Karpas-422 (cell line): ENCODE data around the gene C16orf92. TPM values are rescaled to one million over a fixed set of nuclear protein-coding genes. Genes with fewer than 3 reads are reported as not detected.

Experiments used
- DNase-seq: peaks from one replicate; pipeline ENCODE4 v3.0.0-alpha.2; 2015
- H2AFZ ChIP-seq: fragments of 200-600 bp; sonication (generic); 2 replicates; pipeline ENCODE4 v1.6.1; 2014; ENCODE audit warnings: antibody characterized with exemption, low read length, mixed read lengths
- H3K27ac ChIP-seq: fragments of 200-600 bp; sonication (generic); 2 replicates; pipeline ENCODE4 v1.5.1; 2014; ENCODE audit warnings: mild to moderate bottlenecking, low read length, moderate library complexity
- H3K27me3 ChIP-seq: fragments of 200-600 bp; sonication (generic); 2 replicates; pipeline ENCODE4 v1.6.1; 2014; ENCODE audit warnings: low read length, mixed read lengths
- H3K36me3 ChIP-seq: fragments of 200-600 bp; sonication (generic); 2 replicates; pipeline ENCODE4 v1.6.1; 2014; ENCODE audit warnings: low read length, mixed read lengths; ENCODE audit not compliant: insufficient read depth
- H3K4me1 ChIP-seq: fragments of 200-600 bp; sonication (generic); 2 replicates; pipeline ENCODE4 v1.6.1; 2014; ENCODE audit warnings: mild to moderate bottlenecking, low read length, mixed read lengths
- H3K4me2 ChIP-seq: fragments of 200-600 bp; sonication (generic); 2 replicates; pipeline ENCODE4 v1.6.1; 2014; ENCODE audit warnings: low read length, low read depth, mild to moderate bottlenecking; ENCODE audit not compliant: poor library complexity, severe bottlenecking
- H3K4me3 ChIP-seq: fragments of 200-600 bp; sonication (generic); 2 replicates; pipeline ENCODE4 v1.5.1; 2014; ENCODE audit warnings: mild to moderate bottlenecking, antibody characterized with exemption, low read length, mixed read lengths
- H3K79me2 ChIP-seq: fragments of 200-600 bp; sonication (generic); 2 replicates; pipeline ENCODE4 v1.6.1; 2014; ENCODE audit warnings: mild to moderate bottlenecking, low read length, mixed read lengths
- H3K9ac ChIP-seq: fragments of 200-600 bp; sonication (generic); 2 replicates; pipeline ENCODE4 v1.6.0; 2014; ENCODE audit warnings: low read length
- H3K9me2 ChIP-seq: fragments of 200-600 bp; sonication (generic), shearing (Covaris generic); replicated peaks from 2 replicates; pipeline ENCODE4 v1.6.0; 2014; ENCODE audit warnings: mild to moderate bottlenecking, low read length, moderate library complexity; ENCODE audit not compliant: insufficient read depth
- H3K9me3 ChIP-seq: fragments of 300-700, 200-600 bp; sonication (generic); 2 replicates; pipeline ENCODE4 v1.6.1; 2014; ENCODE audit warnings: low read length, mixed read lengths
- H4K20me1 ChIP-seq: fragments of 200-600 bp; sonication (generic); 2 replicates; pipeline ENCODE4 v1.6.1; 2014; ENCODE audit warnings: mild to moderate bottlenecking, antibody characterized with exemption, low read length, low read depth; ENCODE audit not compliant: insufficient read depth
- total RNA-seq: library from RNA; depleted of rRNA; stranded (reverse); fragments of >200 nt; shearing (Covaris generic); gene quantifications from 2 replicates; pipeline ENCODE4 v1.2.3, GENCODE V29; 2014; ENCODE audit warnings: low replicate concordance

C16orf92 gene
- total RNA-seq, 1 experiment from 2014 or later, result not detected

GRCh38 chr16:29992344-29992967 is 30.5 kb upstream of the C16orf92 start:
- H3K36me3 ChIP-seq, result peaks cover 5% of the 10 kb centered on the region

GRCh38 chr16:29993191-29993902 is 29.7 kb upstream of the C16orf92 start:
- Histone ChIP-seq H3K27ac (no peak overlapping the region), H3K36me3 (peaks cover 12% of the 10 kb centered on the region)

More at GRCh38 chr16:29992344-29992967, 30.5 kb upstream of the C16orf92 start:
- Histone ChIP-seq H3K4me1 (peaks cover 34% of the 10 kb centered on the region), H3K4me3 (no peak overlapping the region), H3K27ac (no peak overlapping the region), H3K9me2 (no peaks in the 10 kb centered on the region), H3K9me3 (no peaks in the 10 kb centered on the region), H2AFZ (no peak overlapping the region), H3K9ac (no peak overlapping the region), H4K20me1 (no peaks in the 10 kb centered on the region), H3K79me2 (peaks cover 13% of the 10 kb centered on the region), H3K27me3 (no peaks in the 10 kb centered on the region), H3K4me2 (no peak overlapping the region)
- DNase-seq, result no peak

GRCh38 chr16:29993903-29994599 is 28.9 kb upstream of the C16orf92 start:
- peaks cover 12% of the 10 kb centered on the region for H3K36me3 ChIP-seq
- DNase-seq, result peak; percentile 42
- H3K4me3 ChIP-seq, result peak overlapping the region; percentile 97

More at GRCh38 chr16:29993191-29993902, 29.7 kb upstream of the C16orf92 start:
- peaks cover 34% of the 10 kb centered on the region for H3K4me1 ChIP-seq
- no peaks in the 10 kb centered on the region for H3K9me3 ChIP-seq
- H4K20me1 ChIP-seq, result no peaks in the 10 kb centered on the region
- H3K9ac ChIP-seq, result peak overlapping the region; percentile 96
- peak overlapping the region; percentile 94 for H3K4me2 ChIP-seq
- no peak overlapping the region for H2AFZ ChIP-seq
- no peaks in the 10 kb centered on the region for H3K27me3 ChIP-seq
- no peak overlapping the region for H3K4me3 ChIP-seq
- no peaks in the 10 kb centered on the region for H3K9me2 ChIP-seq
- peaks cover 13% of the 10 kb centered on the region for H3K79me2 ChIP-seq
- DNase-seq, result no peak

GRCh38 chr16:29994600-29995323 is 28.2 kb upstream of the C16orf92 start:
- H3K36me3 ChIP-seq, result peaks cover 8% of the 10 kb centered on the region; the same call in 1 of the 2 replicates
- DNase-seq, result no peak
- peak overlapping the region; percentile 90 for H3K27ac ChIP-seq

More at GRCh38 chr16:29993903-29994599, 28.9 kb upstream of the C16orf92 start:
- H2AFZ ChIP-seq, result no peak overlapping the region
- H3K9ac ChIP-seq, result peak overlapping the region; percentile 96
- H3K4me2 ChIP-seq, result peak overlapping the region; percentile 94
- H3K9me2 ChIP-seq, result no peaks in the 10 kb centered on the region
- H3K9me3 ChIP-seq, result no peaks in the 10 kb centered on the region
- H4K20me1 ChIP-seq, result no peaks in the 10 kb centered on the region
- no peaks in the 10 kb centered on the region for H3K27me3 ChIP-seq
- peaks cover 13% of the 10 kb centered on the region for H3K79me2 ChIP-seq
- H3K27ac ChIP-seq, result peak overlapping the region; percentile 90
- H3K4me1 ChIP-seq, result peaks cover 34% of the 10 kb centered on the region

GRCh38 chr16:29995324-29995910 is 27.6 kb upstream of the C16orf92 start, which contains the start of gene HIRIP3:
Gene HIRIP3, minus strand, starts transcription at chr16:29995617. Its CDS starts 12 bp downstream, at chr16:29995605.
- H4K20me1 ChIP-seq, result no peaks in the 10 kb centered on the region
- H3K4me1 ChIP-seq, result peaks cover 34% of the 10 kb centered on the region
- H3K36me3 ChIP-seq, result peaks cover 7% of the 10 kb centered on the region; the same call in 1 of the 2 replicates
- H3K9me2 ChIP-seq, result no peaks in the 10 kb centered on the region
- H3K27me3 ChIP-seq, result no peaks in the 10 kb centered on the region
- no peaks in the 10 kb centered on the region for H3K9me3 ChIP-seq
- peak; percentile 96 for DNase-seq
- H3K4me2 ChIP-seq, result peak within 1 kb of the TSS; percentile 94
- peak within 1 kb of the TSS; percentile 97 for H3K4me3 ChIP-seq
- peak within 1 kb of the TSS; percentile 98 for H2AFZ ChIP-seq
- peak within 1 kb of the TSS; percentile 96 for H3K9ac ChIP-seq
- H3K79me2 ChIP-seq, result peaks cover 13% of the 10 kb centered on the region
- peak within 1 kb of the TSS; percentile 90 for H3K27ac ChIP-seq

More at GRCh38 chr16:29994600-29995323, 28.2 kb upstream of the C16orf92 start:
- no peaks in the 10 kb centered on the region for H3K27me3 ChIP-seq
- no peaks in the 10 kb centered on the region for H3K9me3 ChIP-seq
- peak overlapping the region; percentile 97 for H3K4me3 ChIP-seq
- H2AFZ ChIP-seq, result peak overlapping the region; percentile 98; the same call in 1 of the 2 replicates
- no peaks in the 10 kb centered on the region for H4K20me1 ChIP-seq
- peaks cover 34% of the 10 kb centered on the region for H3K4me1 ChIP-seq
- H3K4me2 ChIP-seq, result peak overlapping the region; percentile 94
- H3K79me2 ChIP-seq, result peaks cover 13% of the 10 kb centered on the region
- no peaks in the 10 kb centered on the region for H3K9me2 ChIP-seq
- H3K9ac ChIP-seq, result peak overlapping the region; percentile 96

- Histone ChIP-seq H3K4me1 (peaks cover 34% of the 10 kb centered on the region), H3K36me3 (peaks cover 7% of the 10 kb centered on the region; the same call in 1 of the 2 replicates), H3K9me2 (no peaks in the 10 kb centered on the region), H3K9ac (peak within 1 kb of the TSS; percentile 96), H2AFZ (peak within 1 kb of the TSS; percentile 98), H3K4me3 (peak within 1 kb of the TSS; percentile 97), H3K4me2 (peak within 1 kb of the TSS; percentile 94), H3K27ac (peak within 1 kb of the TSS; percentile 90), H3K9me3 (no peaks in the 10 kb centered on the region), H3K79me2 (peaks cover 13% of the 10 kb centered on the region), H4K20me1 (no peaks in the 10 kb centered on the region), H3K27me3 (no peaks in the 10 kb centered on the region)
- DNase-seq, result peak; percentile 99
Observed at GRCh38 chr16:29995911-29996765, 26.9 kb upstream of the C16orf92 start, which contains the start of gene INO80E. Gene INO80E, plus strand, starts transcription at chr16:29996241. Its CDS starts 70 bp downstream, at chr16:29996311.
